Measurements from ENCODE around the gene OPTC.
"Not testable (repeated sequence)": the region's sequence is repeated elsewhere in the genome, so short reads cannot be mapped to it uniquely, and the experiment has no call there.

Gene OPTC

DNA sequence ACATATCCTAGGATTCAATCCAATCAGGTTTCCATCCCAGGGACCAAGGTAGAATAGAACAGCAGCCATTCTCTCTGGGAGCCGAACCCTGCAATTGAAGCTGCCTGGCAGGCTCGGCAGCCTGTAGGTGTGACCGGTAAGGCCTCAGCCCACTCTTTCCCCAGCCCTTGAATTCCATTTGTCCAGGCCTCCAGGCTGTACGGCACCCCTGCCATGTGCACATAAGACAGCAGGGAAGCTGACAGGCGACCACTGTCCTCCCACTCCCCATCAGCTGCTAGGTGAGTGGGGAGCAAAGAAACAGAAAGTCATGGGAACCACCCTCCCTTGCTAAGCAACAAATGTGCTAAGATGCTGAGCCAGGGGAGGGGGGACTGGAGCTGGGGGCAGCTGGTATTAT is 23.0 kb downstream of the OPTC start:
- Histone ChIP-seq H3K9ac (ENCODE audit: low read length) (no peak overlapping the region), H3K27ac (ENCODE audit: low read depth, low read length) (no peak overlapping the region), H3K4me2 (ENCODE audit: low read depth, low read length, poor library complexity, severe bottlenecking) (no peak overlapping the region), H3K9me2 (replicated peaks; ENCODE audit: insufficient read depth, low read length) (no peaks in the 10 kb centered on the region), H4K20me1 (ENCODE audit: low read depth, low read length) (no peaks in the 10 kb centered on the region), H3K36me3 (ENCODE audit: low read length) (no peaks in the 10 kb centered on the region), H3K79me2 (ENCODE audit: insufficient read depth, low read length) (no peaks in the 10 kb centered on the region), H3K9me3 (ENCODE audit: insufficient read depth, low read length) (no peaks in the 10 kb centered on the region), H2AFZ (ENCODE audit: low read depth, low read length, severe bottlenecking) (no peak overlapping the region), H3K27me3 (ENCODE audit: low read length) (no peaks in the 10 kb centered on the region), H3K4me3 (ENCODE audit: insufficient read depth, low read length, poor library complexity, severe bottlenecking) (no peak overlapping the region), H3F3A (ENCODE audit: insufficient read depth) (no peaks in the 10 kb centered on the region)
- TF ChIP-seq, protein P1, sequence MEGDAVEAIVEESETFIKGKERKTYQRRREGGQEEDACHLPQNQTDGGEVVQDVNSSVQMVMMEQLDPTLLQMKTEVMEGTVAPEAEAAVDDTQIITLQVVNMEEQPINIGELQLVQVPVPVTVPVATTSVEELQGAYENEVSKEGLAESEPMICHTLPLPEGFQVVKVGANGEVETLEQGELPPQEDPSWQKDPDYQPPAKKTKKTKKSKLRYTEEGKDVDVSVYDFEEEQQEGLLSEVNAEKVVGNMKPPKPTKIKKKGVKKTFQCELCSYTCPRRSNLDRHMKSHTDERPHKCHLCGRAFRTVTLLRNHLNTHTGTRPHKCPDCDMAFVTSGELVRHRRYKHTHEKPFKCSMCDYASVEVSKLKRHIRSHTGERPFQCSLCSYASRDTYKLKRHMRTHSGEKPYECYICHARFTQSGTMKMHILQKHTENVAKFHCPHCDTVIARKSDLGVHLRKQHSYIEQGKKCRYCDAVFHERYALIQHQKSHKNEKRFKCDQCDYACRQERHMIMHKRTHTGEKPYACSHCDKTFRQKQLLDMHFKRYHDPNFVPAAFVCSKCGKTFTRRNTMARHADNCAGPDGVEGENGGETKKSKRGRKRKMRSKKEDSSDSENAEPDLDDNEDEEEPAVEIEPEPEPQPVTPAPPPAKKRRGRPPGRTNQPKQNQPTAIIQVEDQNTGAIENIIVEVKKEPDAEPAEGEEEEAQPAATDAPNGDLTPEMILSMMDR (IDR thresholded peaks at IDR 0.05; ENCODE audit: insufficient read depth, low read length, poor library complexity, severe bottlenecking) = no peak
- TF ChIP-seq EZH2phosphoT487 (conservative IDR thresholded peaks at IDR 0.05; ENCODE audit: low read length) = no peak

DNA sequence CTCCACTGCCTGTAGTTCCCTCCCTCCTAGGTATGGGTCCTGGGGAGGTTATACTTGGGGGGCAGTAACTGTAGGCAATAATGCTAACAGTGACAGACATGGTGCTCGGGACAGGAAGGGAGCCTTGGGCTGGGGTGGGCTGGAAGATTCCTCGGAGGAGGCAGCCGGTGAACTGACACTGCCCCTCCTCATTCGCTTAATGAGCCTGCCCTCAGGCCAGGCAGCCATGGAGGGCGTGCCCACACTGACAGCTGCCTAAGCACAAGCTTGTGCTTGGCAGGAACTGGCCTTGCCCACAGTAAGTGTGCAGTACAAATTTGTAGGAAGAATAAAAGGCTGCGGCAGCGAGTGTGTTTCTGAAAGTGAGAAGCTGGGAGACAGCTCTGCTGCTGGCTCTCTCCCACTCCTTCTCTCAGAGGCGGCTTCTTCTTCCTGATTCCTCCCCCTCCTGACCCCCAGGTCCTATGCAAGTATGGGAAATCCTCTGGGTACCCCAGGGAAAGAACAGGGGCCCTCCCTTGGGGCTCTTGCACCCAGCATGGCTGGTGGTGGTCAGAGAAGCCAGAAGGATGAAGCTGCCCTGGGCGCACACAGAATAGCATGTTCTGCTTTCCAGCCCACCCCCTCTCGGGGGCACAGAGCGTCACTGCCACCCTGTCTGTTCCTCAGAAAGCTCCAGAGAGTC is 23.6 kb downstream of the OPTC start:
- TF ChIP-seq EZH2phosphoT487 (conservative IDR thresholded peaks at IDR 0.05; ENCODE audit: low read length) = no peak
- TF ChIP-seq, protein P1 (IDR thresholded peaks at IDR 0.05; ENCODE audit: insufficient read depth, low read length, poor library complexity, severe bottlenecking) = no peak
- Histone ChIP-seq H3K4me2 (ENCODE audit: low read depth, low read length, poor library complexity, severe bottlenecking) (no peak overlapping the region), H3K9ac (ENCODE audit: low read length) (no peak overlapping the region), H3K79me2 (ENCODE audit: insufficient read depth, low read length) (no peaks in the 10 kb centered on the region), H3K9me2 (replicated peaks; ENCODE audit: insufficient read depth, low read length) (no peaks in the 10 kb centered on the region), H3F3A (ENCODE audit: insufficient read depth) (no peaks in the 10 kb centered on the region), H3K27ac (ENCODE audit: low read depth, low read length) (no peak overlapping the region), H3K36me3 (ENCODE audit: low read length) (no peaks in the 10 kb centered on the region), H3K9me3 (ENCODE audit: insufficient read depth, low read length) (no peaks in the 10 kb centered on the region), H2AFZ (ENCODE audit: low read depth, low read length, severe bottlenecking) (no peak overlapping the region), H3K27me3 (ENCODE audit: low read length) (no peaks in the 10 kb centered on the region), H4K20me1 (ENCODE audit: low read depth, low read length) (no peaks in the 10 kb centered on the region), H3K4me3 (ENCODE audit: insufficient read depth, low read length, poor library complexity, severe bottlenecking) (no peak overlapping the region)

DNA sequence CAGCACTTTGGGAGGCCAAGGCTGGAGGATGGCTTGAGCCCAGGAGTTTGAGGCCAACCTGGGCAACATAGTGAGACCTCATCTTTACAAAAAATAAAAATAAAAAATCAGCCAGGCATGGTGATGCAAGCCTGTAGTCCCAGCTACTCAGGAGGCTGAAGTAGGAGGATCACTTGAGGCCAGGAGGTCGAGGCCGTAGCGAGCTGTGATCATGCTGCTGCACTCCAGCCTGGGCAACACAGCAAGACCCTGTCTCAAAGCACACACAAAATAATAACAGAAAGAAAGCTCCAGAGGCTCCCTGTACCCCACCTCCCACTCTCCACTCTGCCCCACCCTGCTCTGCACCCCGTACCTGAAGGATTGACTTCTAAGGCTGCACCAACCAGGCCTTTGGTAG is 24.2 kb downstream of the OPTC start:
- not testable (repeated sequence) for H3K27me3 ChIP-seq (ENCODE audit: low read length); H3K27ac ChIP-seq (ENCODE audit: low read depth, low read length); H3K4me2 ChIP-seq (ENCODE audit: low read depth, low read length, poor library complexity, severe bottlenecking)

DNA sequence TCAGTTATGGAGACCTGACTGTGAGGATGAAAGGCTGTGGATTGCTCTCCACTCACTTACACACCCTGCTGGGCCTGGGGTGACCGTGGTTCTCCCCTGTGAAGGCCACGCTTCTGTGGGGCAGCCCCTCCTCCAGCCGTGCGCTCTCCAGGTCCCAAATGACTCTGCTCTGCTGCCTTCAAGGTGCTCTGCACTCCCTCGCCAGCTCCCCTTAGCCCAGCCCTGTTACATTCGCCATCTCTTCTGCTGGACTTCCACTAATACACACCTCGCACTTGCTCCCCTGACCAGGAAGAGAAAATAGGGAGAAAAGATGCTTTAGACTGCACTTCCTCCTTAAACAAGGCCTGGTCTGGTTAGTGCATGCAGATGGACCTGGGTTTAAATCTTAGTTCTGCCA is 24.6 kb downstream of the OPTC start:
- H3K27ac ChIP-seq (ENCODE audit: low read depth, low read length) = no peak overlapping the region
- no peak overlapping the region for H3K9ac ChIP-seq (ENCODE audit: low read length)

More for the DNA sequence above, 24.2 kb downstream of the OPTC start:
- H2AFZ ChIP-seq (ENCODE audit: low read depth, low read length, severe bottlenecking); H3K36me3 ChIP-seq (ENCODE audit: low read length); H3K9ac ChIP-seq (ENCODE audit: low read length); H3K9me3 ChIP-seq (ENCODE audit: insufficient read depth, low read length); H3F3A ChIP-seq (ENCODE audit: insufficient read depth); H4K20me1 ChIP-seq (ENCODE audit: low read depth, low read length); H3K9me2 ChIP-seq (replicated peaks; ENCODE audit: insufficient read depth, low read length); H3K79me2 ChIP-seq (ENCODE audit: insufficient read depth, low read length); H3K4me3 ChIP-seq (ENCODE audit: insufficient read depth, low read length, poor library complexity, severe bottlenecking): not testable (repeated sequence)

More for the DNA sequence above, 24.6 kb downstream of the OPTC start:
- Histone ChIP-seq H2AFZ (ENCODE audit: low read depth, low read length, severe bottlenecking) (no peak overlapping the region), H3K27me3 (ENCODE audit: low read length) (no peaks in the 10 kb centered on the region), H3K9me2 (replicated peaks; ENCODE audit: insufficient read depth, low read length) (no peaks in the 10 kb centered on the region), H3K9me3 (ENCODE audit: insufficient read depth, low read length) (no peaks in the 10 kb centered on the region), H3K4me3 (ENCODE audit: insufficient read depth, low read length, poor library complexity, severe bottlenecking) (no peak overlapping the region), H3K79me2 (ENCODE audit: insufficient read depth, low read length) (no peaks in the 10 kb centered on the region), H3K4me2 (ENCODE audit: low read depth, low read length, poor library complexity, severe bottlenecking) (no peak overlapping the region), H3F3A (ENCODE audit: insufficient read depth) (no peaks in the 10 kb centered on the region), H3K36me3 (ENCODE audit: low read length) (no peaks in the 10 kb centered on the region), H4K20me1 (ENCODE audit: low read depth, low read length) (no peaks in the 10 kb centered on the region)
- TF ChIP-seq, protein P1 (IDR thresholded peaks at IDR 0.05; ENCODE audit: insufficient read depth, low read length, poor library complexity, severe bottlenecking) = no peak
- no peak for TF ChIP-seq EZH2phosphoT487 (conservative IDR thresholded peaks at IDR 0.05; ENCODE audit: low read length)

Data from SU-DHL-6 (cell line).